GM12875 (cell line): ENCODE results near the gene ALS2.

ENCODE experiments used
- H3K4me3 ChIP-seq: one replicate; pipeline ENCODE4 v1.5.1; 2011; ENCODE audit warnings: low read depth, low read length, control low read depth
- TF ChIP-seq, protein P1 (sequence below): IDR thresholded peaks from 2 replicates; pipeline ENCODE4 v1.5.1; 2011; ENCODE audit warnings: low read depth, mild to moderate bottlenecking, control low read depth, inconsistent platforms, low read length, moderate library complexity, borderline replicate concordance; ENCODE audit not compliant: insufficient read depth

ALS2 gene

GRCh38 chr2:201780674-201781493, at the start of gene ALS2:
TSS of gene ALS2 (minus strand) at chr2:201780933. CDS start at chr2:201768885, 12,048 bp downstream.
- H3K4me3 ChIP-seq: peak within 1 kb of the TSS; percentile 76
- TF ChIP-seq, protein P1, sequence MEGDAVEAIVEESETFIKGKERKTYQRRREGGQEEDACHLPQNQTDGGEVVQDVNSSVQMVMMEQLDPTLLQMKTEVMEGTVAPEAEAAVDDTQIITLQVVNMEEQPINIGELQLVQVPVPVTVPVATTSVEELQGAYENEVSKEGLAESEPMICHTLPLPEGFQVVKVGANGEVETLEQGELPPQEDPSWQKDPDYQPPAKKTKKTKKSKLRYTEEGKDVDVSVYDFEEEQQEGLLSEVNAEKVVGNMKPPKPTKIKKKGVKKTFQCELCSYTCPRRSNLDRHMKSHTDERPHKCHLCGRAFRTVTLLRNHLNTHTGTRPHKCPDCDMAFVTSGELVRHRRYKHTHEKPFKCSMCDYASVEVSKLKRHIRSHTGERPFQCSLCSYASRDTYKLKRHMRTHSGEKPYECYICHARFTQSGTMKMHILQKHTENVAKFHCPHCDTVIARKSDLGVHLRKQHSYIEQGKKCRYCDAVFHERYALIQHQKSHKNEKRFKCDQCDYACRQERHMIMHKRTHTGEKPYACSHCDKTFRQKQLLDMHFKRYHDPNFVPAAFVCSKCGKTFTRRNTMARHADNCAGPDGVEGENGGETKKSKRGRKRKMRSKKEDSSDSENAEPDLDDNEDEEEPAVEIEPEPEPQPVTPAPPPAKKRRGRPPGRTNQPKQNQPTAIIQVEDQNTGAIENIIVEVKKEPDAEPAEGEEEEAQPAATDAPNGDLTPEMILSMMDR: no peak

GRCh38 chr2:201828220-201828619, 47.5 kb upstream of the ALS2 start:
- TF ChIP-seq, protein P1: no peak
- H3K4me3 ChIP-seq: no peak overlapping the region

GRCh38 chr2:201827621-201828020, 46.9 kb upstream of the ALS2 start:
- TF ChIP-seq, protein P1: no peak

GRCh38 chr2:201824212-201824611, 43.5 kb upstream of the ALS2 start:
- TF ChIP-seq, protein P1: no peak
- H3K4me3 ChIP-seq: no peak overlapping the region

More at GRCh38 chr2:201827621-201828020, 46.9 kb upstream of the ALS2 start:
- H3K4me3 ChIP-seq: no peak overlapping the region

- no peak overlapping the region for H3K4me3 ChIP-seq
- TF ChIP-seq, protein P1: no peak
Observed at GRCh38 chr2:201821080-201821479, 40.3 kb upstream of the ALS2 start.

DNA sequence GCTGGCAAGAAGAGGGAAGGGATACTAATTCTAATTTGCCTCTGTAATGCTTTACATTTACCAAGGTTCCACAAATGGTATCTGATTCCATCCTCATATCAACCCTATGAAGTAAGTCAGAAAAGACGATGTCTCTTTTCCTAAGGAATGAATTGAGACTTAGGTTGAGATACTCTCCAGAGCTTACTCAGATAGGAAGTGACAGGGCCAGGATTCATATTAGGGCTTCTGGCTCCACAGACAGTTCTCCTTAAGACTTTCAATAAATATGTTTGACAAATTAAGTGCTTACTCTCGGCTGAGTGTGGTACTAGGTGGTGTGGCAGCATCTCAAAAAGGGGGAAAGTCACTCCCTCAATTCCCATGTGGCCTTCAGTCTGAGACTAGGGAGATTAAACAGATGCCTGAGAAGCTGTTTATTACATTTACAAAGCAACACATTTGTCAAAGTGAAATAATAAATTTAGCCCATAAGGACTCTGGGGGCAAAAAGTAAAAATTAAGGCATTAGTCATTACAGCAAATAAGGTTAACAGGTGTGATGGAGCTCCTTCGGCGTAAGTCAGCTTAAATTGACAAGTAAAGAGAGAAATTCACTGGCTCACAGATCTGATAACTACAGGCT, 39.8 kb upstream of the ALS2 start:
- TF ChIP-seq, protein P1: no peak
- no peak overlapping the region for H3K4me3 ChIP-seq
